Panc1 (cell line): ENCODE data around the gene NTM. TPM values are rescaled to one million over a fixed set of nuclear protein-coding genes. Genes with fewer than 3 reads are reported as not detected.

ENCODE experiments used
- ATAC-seq: fragments of 200-7000 bp; cut with Tn5 transposase; 2 replicates; pipeline ENCODE4 v1.9.1; 2020; ENCODE audit warnings: mild to moderate bottlenecking, moderate library complexity
- BruUV-seq: library from RNA; stranded (reverse); fragments of 400-500 nt; replicated peaks from 2 replicates; lab custom pipeline; 2021; lab: Mats Ljungman, UMichigan
- CTCF ChIA-PET: fragments of 300-600 bp; sonication (Branson Sonifier 250); formaldehyde crosslinking; loops from one replicate; lab custom pipeline; 2022; ENCODE audit warnings: antibody characterized with exemption; lab: Charles Lee
- POLR2A ChIA-PET: fragments of 300-600 bp; sonication (Branson Sonifier 250); formaldehyde crosslinking; loops from one replicate; lab custom pipeline; 2022; ENCODE audit warnings: antibody characterized with exemption; lab: Charles Lee
- DNase-seq: peaks from one replicate; pipeline ENCODE4 v3.0.0-alpha.2; 2010; ENCODE audit warnings: low read depth, low spot score
- H3K27ac ChIP-seq: 2 replicates; pipeline ENCODE4 v1.5.1; 2011; ENCODE audit warnings: mild to moderate bottlenecking, low read length, inconsistent platforms
- H3K27me3 ChIP-seq: fragments of 200-500 bp; sonication (Bioruptor generic); 2 replicates; pipeline ENCODE4 v1.6.0; 2014; ENCODE audit warnings: low read length, inconsistent platforms; ENCODE audit not compliant: control insufficient read depth, insufficient read depth
- H3K36me3 ChIP-seq: fragments of 200-500 bp; sonication (Bioruptor generic); 2 replicates; pipeline ENCODE4 v1.5.1; 2014; ENCODE audit warnings: inconsistent platforms, mild to moderate bottlenecking, low read length, moderate library complexity; ENCODE audit not compliant: control insufficient read depth, insufficient read depth
- H3K4me1 ChIP-seq: 2 replicates; pipeline ENCODE4 v1.5.1; 2011; ENCODE audit warnings: inconsistent platforms, mild to moderate bottlenecking, low read length, moderate library complexity; ENCODE audit not compliant: control insufficient read depth, insufficient read depth
- H3K4me3 ChIP-seq, 2 experiments: 2 replicates each; pipeline ENCODE4 v1.5.1; 2011 to 2012; ENCODE audit warnings: low read depth in 2 of 2, low read length in 2 of 2, mild to moderate bottlenecking in 2 of 2, inconsistent platforms in 1 of 2, moderate library complexity in 1 of 2
- H3K9me3 ChIP-seq: fragments of 200-500 bp; sonication (Bioruptor generic); 2 replicates; pipeline ENCODE4 v1.5.1; 2014; ENCODE audit warnings: low read depth, mild to moderate bottlenecking, inconsistent platforms, low read length, moderate library complexity; ENCODE audit not compliant: control insufficient read depth, insufficient read depth
- CTCF ChIP-seq: fragments of 450-650 bp; IDR thresholded peaks from 2 replicates; pipeline ENCODE4 v1.5.1; 2017; ENCODE audit warnings: mild to moderate bottlenecking
- POLR2AphosphoS5 ChIP-seq: IDR thresholded peaks from 2 replicates; pipeline ENCODE4 v1.6.1; 2012; ENCODE audit warnings: mild to moderate bottlenecking, low read depth, low read length, moderate library complexity
- REST ChIP-seq, 2 experiments: IDR thresholded peaks; 2 replicates each; pipeline ENCODE4 v1.6.1; 2011 to 2012; ENCODE audit warnings: low read depth in 2 of 2, control low read depth in 1 of 2, low read length in 1 of 2, mild to moderate bottlenecking in 1 of 2, moderate library complexity in 1 of 2; ENCODE audit not compliant: insufficient read depth in 1 of 2
- SIN3A ChIP-seq: IDR thresholded peaks from 2 replicates; pipeline ENCODE4 v1.6.1; 2012; ENCODE audit warnings: low read depth, mild to moderate bottlenecking, low read length, moderate library complexity, borderline replicate concordance; ENCODE audit not compliant: insufficient read depth
- TCF7L2 ChIP-seq: IDR thresholded peaks from 2 replicates; pipeline ENCODE4 v1.6.1; 2011; ENCODE audit warnings: mild to moderate bottlenecking, low read depth, low read length, inconsistent platforms
- in situ Hi-C: cut with HindIII; loops from 2 replicates; pipeline ENCODE4 v1.10.0; 2016; ENCODE audit warnings: low sequenced_read_pairs, low pct_unique_long_range_greater_than_20kb
- intact Hi-C: fragments of 100-400 bp; cut with micrococcal nuclease; formaldehyde crosslinking; loops from one replicate; pipeline ENCODE4 v1.10.0; 2022; ENCODE audit not compliant: unreplicated experiment
- total RNA-seq: library from RNA; stranded (reverse); gene quantifications from one replicate; pipeline ENCODE4 v1.2.1, GENCODE V29; 2021; ENCODE audit not compliant: unreplicated experiment

Gene NTM
- total RNA-seq, 1 experiment from 2014 or later: 0.10 TPM

- in situ Hi-C loops: no loop called here
- Histone ChIP-seq H3K27ac (no peak overlapping the region), H3K27me3 (no peaks in the 10 kb centered on the region), H3K4me1 (no peaks in the 10 kb centered on the region), H3K9me3 (no peaks in the 10 kb centered on the region), H3K4me3 (no peak overlapping the region), H3K36me3 (no peaks in the 10 kb centered on the region)
- ATAC-seq (no peak), DNase-seq (no peak)
- CTCF ChIA-PET: no interaction called here
- no TSS peak for BruUV-seq
- POLR2A ChIA-PET: interaction anchor here (0.6 kb wide), 1 partner anchor 87 kb away, joined by 3 read pairs; no protein-coding TSS in a partner anchor
- no peak for TF ChIP-seq REST (IDR thresholded peaks at IDR 0.05; ENCODE audit: insufficient read depth in 1 of 2, low read depth in 2 of 2, low read length in 1 of 2)
- no peak for TF ChIP-seq TCF7L2
- TF ChIP-seq CTCF: no peak
- TF ChIP-seq POLR2AphosphoS5: no peak
- TF ChIP-seq SIN3A: no peak
- intact Hi-C loops: no loop called here
These were observed 524.5 kb downstream of the NTM start for GRCh38 chr11:131894615-131895544.

- Histone ChIP-seq H3K4me1 (no peaks in the 10 kb centered on the region), H3K9me3 (no peaks in the 10 kb centered on the region), H3K27ac (no peak overlapping the region), H3K4me3 (no peak overlapping the region), H3K36me3 (no peaks in the 10 kb centered on the region), H3K27me3 (no peaks in the 10 kb centered on the region)
- intact Hi-C loops (no loop called here), in situ Hi-C loops (no loop called here)
- no peak for TF ChIP-seq SIN3A
- TF ChIP-seq TCF7L2: no peak
- TF ChIP-seq REST (IDR thresholded peaks at IDR 0.05; ENCODE audit: insufficient read depth in 1 of 2, low read depth in 2 of 2, low read length in 1 of 2): no peak
- TF ChIP-seq POLR2AphosphoS5: no peak
- TF ChIP-seq CTCF: no peak
- no TSS peak for BruUV-seq
- POLR2A ChIA-PET: no interaction called here
- no peak for ATAC-seq
- CTCF ChIA-PET: no interaction called here
- DNase-seq: no peak
These were observed 525.5 kb downstream of the NTM start for GRCh38 chr11:131895865-131896264.
